ENCODE results near the gene WDR18. TPM values are rescaled to one million over a fixed set of nuclear protein-coding genes. Genes with fewer than 3 reads are reported as not detected.

The WDR18 gene
- polyA plus RNA-seq, 1 of the 3 experiments (the other 2 are of a cell fraction) = 47.9 TPM

DNA sequence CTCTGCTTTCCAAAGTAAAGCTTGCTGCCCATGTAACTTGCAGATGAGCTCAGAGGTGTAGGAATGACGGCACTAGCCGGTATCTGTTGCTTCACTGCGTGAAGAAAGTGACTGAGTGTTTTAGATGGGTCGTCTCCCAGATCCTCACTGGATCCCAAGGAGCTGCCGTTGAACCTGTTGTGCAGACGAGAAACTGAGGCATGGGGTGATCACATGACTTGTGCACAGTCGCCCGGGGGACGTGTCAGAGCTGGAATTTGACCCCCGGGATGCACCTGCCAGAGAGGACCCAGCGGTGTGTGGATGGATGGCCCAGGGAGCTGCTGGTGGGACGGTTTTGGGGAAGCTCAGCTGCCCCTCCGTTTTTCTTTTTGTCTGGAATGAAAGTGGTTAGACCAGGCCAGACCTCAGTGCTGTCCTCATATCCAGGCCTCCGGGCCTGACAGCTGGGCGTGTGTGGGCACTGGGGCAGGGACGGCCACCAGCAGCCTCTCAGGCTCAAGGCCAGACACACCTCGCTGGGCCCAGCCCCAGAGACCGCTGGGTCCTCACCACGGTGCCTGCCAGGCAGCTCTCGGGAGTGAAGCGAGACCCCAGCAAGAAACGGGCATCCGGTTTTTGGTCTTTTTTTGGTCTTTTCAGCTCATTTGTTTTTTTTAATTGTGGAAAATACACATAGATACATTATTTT is 45.8 kb upstream of the WDR18 start:
- H3K4me3 ChIP-seq (ENCODE audit: low read depth in 2 of 2, low read length in 1 of 2) = no peak overlapping the region
- no peaks in the 10 kb centered on the region for H3K9me3 ChIP-seq
- no peak overlapping the region for H3K4me2 ChIP-seq
- H3K27me3 ChIP-seq (ENCODE audit: insufficient read depth) = no peaks in the 10 kb centered on the region
- no peak for DNase-seq
- H3K79me2 ChIP-seq (ENCODE audit: insufficient read depth) = peaks cover 51% of the 10 kb centered on the region
- H3K9me2 ChIP-seq = no peaks in the 10 kb centered on the region
- H3K9ac ChIP-seq = no peak overlapping the region
- H2AFZ ChIP-seq (ENCODE audit: low read depth) = no peak overlapping the region
- H4K20me1 ChIP-seq (ENCODE audit: insufficient read depth) = peaks cover 30% of the 10 kb centered on the region
- H3K27ac ChIP-seq (ENCODE audit: low read depth in 2 of 2, low read length in 1 of 2) = peak overlapping the region in 1 of 2 experiments; percentile 3; a peak in 1 of 4 replicates
- H3K36me3 ChIP-seq (replicated peaks in 1 of 2; ENCODE audit: control insufficient read depth in 1 of 2, insufficient read depth in 2 of 2, low read length in 1 of 2) = no peaks in the 10 kb centered on the region
- WGBS (ENCODE audit: low lambda C conversion rate) = 97% methylated on average over 19 of the region's 23 CpGs
- ChIA-PET POLR2A (no interaction called here), CTCF (interaction anchor here (1.1 to 1.4 kb wide), 3 partner anchors 18 to 82 kb away, joined by 3 to 7 read pairs (median 3); no protein-coding TSS in a partner anchor)
- H3K4me1 ChIP-seq (ENCODE audit: control insufficient read depth in 1 of 2, insufficient read depth in 2 of 2, low read depth in 1 of 2, low read length in 1 of 2) = peaks cover 10 to 59% of the 10 kb centered on the region in 2 experiments; a peak in 3 of 4 replicates
- TF ChIP-seq MXI1 (IDR thresholded peaks at IDR 0.05; ENCODE audit: low read depth, low read length) = no peak
- TF ChIP-seq RCOR1 (IDR thresholded peaks at IDR 0.05; ENCODE audit: low read length) = no peak
- no peak for TF ChIP-seq NRF1 (IDR thresholded peaks at IDR 0.05; ENCODE audit: low read depth, low read length)
- no peak for TF ChIP-seq CHD2 (IDR thresholded peaks at IDR 0.05; ENCODE audit: low read length, partially characterized antibody)
- TF ChIP-seq FOXJ3 (CRISPR knock-in tag; IDR thresholded peaks at IDR 0.05) = no peak
- H3F3A ChIP-seq (replicated peaks; ENCODE audit: insufficient read depth) = peaks cover 13% of the 10 kb centered on the region

DNA sequence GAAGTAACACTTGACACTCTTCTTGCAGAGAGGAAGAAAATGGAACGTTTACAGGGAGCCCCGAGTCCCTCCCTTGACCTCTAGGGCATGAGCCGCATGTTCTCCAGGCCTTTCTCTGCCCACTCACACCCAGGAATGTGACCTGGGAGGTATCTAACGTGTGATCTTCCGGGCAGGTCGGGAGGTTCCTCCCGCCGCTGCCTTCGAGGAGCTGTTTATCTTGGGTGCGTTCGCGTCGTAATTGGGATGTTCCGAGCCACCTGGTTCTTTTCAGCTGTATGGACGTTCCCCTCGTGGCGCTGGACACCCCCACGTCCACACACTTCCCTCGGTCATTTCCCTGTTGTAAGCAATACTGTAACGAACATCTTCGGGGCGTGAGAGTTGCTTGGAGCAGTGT is 44.7 kb upstream of the WDR18 start:
- H3K4me2 ChIP-seq = no peak overlapping the region
- no peaks in the 10 kb centered on the region for H3K9me2 ChIP-seq
- no peak overlapping the region for H3K9ac ChIP-seq
- H3K9me3 ChIP-seq = no peaks in the 10 kb centered on the region
- peaks cover 6 to 55% of the 10 kb centered on the region in 2 experiments; a peak in 3 of 4 replicates for H3K4me1 ChIP-seq (ENCODE audit: control insufficient read depth in 1 of 2, insufficient read depth in 2 of 2, low read depth in 1 of 2, low read length in 1 of 2)
- WGBS (ENCODE audit: low lambda C conversion rate) = 93% methylated on average over 22 of the region's 22 CpGs
- H3K27ac ChIP-seq (ENCODE audit: low read depth in 2 of 2, low read length in 1 of 2) = peak overlapping the region in 1 of 2 experiments; percentile 95; a peak in 2 of 4 replicates
- POLR2A ChIA-PET = interaction anchor here (1.4 kb wide), 1 partner anchor 45 kb away, joined by 5 read pairs; the partner anchor contains the start of gene WDR18
- H4K20me1 ChIP-seq (ENCODE audit: insufficient read depth) = peaks cover 32% of the 10 kb centered on the region
- CTCF ChIA-PET = interaction anchor here (0.6 to 1.4 kb wide), 7 partner anchors 17 to 429 kb away, joined by 3 to 4 read pairs (median 3); partner anchors contain the start of gene WDR18
- TF ChIP-seq TEAD4 (IDR thresholded peaks at IDR 0.05; ENCODE audit: borderline replicate concordance, insufficient read depth) (no peak), TAF1 (IDR thresholded peaks at IDR 0.05; ENCODE audit: borderline replicate concordance, low read depth, low read length) (no peak)
- TF ChIP-seq, protein P1, sequence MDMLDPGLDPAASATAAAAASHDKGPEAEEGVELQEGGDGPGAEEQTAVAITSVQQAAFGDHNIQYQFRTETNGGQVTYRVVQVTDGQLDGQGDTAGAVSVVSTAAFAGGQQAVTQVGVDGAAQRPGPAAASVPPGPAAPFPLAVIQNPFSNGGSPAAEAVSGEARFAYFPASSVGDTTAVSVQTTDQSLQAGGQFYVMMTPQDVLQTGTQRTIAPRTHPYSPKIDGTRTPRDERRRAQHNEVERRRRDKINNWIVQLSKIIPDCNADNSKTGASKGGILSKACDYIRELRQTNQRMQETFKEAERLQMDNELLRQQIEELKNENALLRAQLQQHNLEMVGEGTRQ (IDR thresholded peaks at IDR 0.05; ENCODE audit: borderline replicate concordance, low read depth, low read length) = no peak
- no peak for DNase-seq
- no peaks in the 10 kb centered on the region for H3K27me3 ChIP-seq (ENCODE audit: insufficient read depth)
- H2AFZ ChIP-seq (ENCODE audit: low read depth) = no peak overlapping the region
- H3K36me3 ChIP-seq (replicated peaks in 1 of 2; ENCODE audit: control insufficient read depth in 1 of 2, insufficient read depth in 2 of 2, low read length in 1 of 2) = no peaks in the 10 kb centered on the region
- no peak overlapping the region for H3K4me3 ChIP-seq (ENCODE audit: low read depth in 2 of 2, low read length in 1 of 2)
- H3F3A ChIP-seq (replicated peaks; ENCODE audit: insufficient read depth) = peaks cover 13% of the 10 kb centered on the region
- H3K79me2 ChIP-seq (ENCODE audit: insufficient read depth) = peaks cover 44% of the 10 kb centered on the region; the same call in 1 of the 2 replicates

DNA sequence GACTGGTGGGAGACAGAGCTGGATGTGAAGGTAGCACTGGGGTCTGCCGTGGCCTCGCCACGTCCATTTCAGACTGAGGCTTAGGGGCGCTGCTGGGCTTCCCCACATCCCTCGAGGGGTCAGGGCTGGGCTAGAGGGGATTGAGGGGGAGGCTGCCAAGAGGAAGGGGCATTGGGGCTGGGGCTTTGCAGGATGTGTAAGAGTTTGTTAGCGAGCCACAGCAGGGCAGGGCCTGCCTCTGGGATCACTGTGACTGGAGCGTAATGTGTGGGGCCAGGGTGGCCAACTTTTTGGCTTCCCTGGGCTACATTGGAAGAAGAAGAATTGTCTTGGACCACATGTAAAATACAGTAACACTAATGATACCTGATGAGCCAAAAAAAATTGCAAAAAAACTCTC is 44.2 kb upstream of the WDR18 start:
- Histone ChIP-seq H3K27me3 (ENCODE audit: insufficient read depth) (no peaks in the 10 kb centered on the region), H3F3A (replicated peaks; ENCODE audit: insufficient read depth) (peaks cover 13% of the 10 kb centered on the region), H2AFZ (ENCODE audit: low read depth) (no peak overlapping the region), H3K4me1 (ENCODE audit: control insufficient read depth in 1 of 2, insufficient read depth in 2 of 2, low read depth in 1 of 2, low read length in 1 of 2) (peaks cover 6 to 56% of the 10 kb centered on the region in 2 experiments; a peak in 3 of 4 replicates), H3K79me2 (ENCODE audit: insufficient read depth) (peaks cover 43% of the 10 kb centered on the region; the same call in 1 of the 2 replicates), H3K9me2 (no peaks in the 10 kb centered on the region), H3K27ac (ENCODE audit: low read depth in 2 of 2, low read length in 1 of 2) (peak overlapping the region; percentile 69 to 95), H4K20me1 (ENCODE audit: insufficient read depth) (peaks cover 36% of the 10 kb centered on the region), H3K4me3 (ENCODE audit: low read depth in 2 of 2, low read length in 1 of 2) (no peak overlapping the region), H3K9ac (no peak overlapping the region), H3K4me2 (peak overlapping the region; percentile 88), H3K9me3 (no peaks in the 10 kb centered on the region), H3K36me3 (replicated peaks in 1 of 2; ENCODE audit: control insufficient read depth in 1 of 2, insufficient read depth in 2 of 2, low read length in 1 of 2) (no peaks in the 10 kb centered on the region)
- WGBS (ENCODE audit: low lambda C conversion rate) = 95% methylated on average over 7 of the region's 7 CpGs
- no peak for DNase-seq
- ChIA-PET CTCF (interaction anchor here (1.1 to 1.4 kb wide), 5 partner anchors 18 to 430 kb away, joined by 3 to 4 read pairs (median 3); partner anchors contain the start of gene WDR18), POLR2A (interaction anchor here (1.4 kb wide), 1 partner anchor 44 kb away, joined by 5 read pairs; the partner anchor contains the start of gene WDR18)
- TF ChIP-seq MEF2A (IDR thresholded peaks at IDR 0.05; ENCODE audit: borderline replicate concordance, low read depth) (no peak), JUND (IDR thresholded peaks at IDR 0.05) (no peak), RAD21 (IDR thresholded peaks at IDR 0.05; ENCODE audit: low read length) (no peak), YY1 (IDR thresholded peaks at IDR 0.05; ENCODE audit: low read depth) (no peak), EZH2phosphoT487 (IDR thresholded peaks at IDR 0.05; ENCODE audit: borderline replicate concordance, low read depth) (no peak), TEAD4 (IDR thresholded peaks at IDR 0.05; ENCODE audit: borderline replicate concordance, insufficient read depth) (no peak), SIN3A (IDR thresholded peaks at IDR 0.05; ENCODE audit: borderline replicate concordance, low read depth, low read length) (no peak), FOSL2 (IDR thresholded peaks at IDR 0.05; ENCODE audit: borderline replicate concordance, low read depth) (no peak), NFIC (IDR thresholded peaks at IDR 0.05; ENCODE audit: borderline replicate concordance) (no peak), FOXM1 (IDR thresholded peaks at IDR 0.05; ENCODE audit: low read depth) (no peak)
- TF ChIP-seq, protein P2, sequence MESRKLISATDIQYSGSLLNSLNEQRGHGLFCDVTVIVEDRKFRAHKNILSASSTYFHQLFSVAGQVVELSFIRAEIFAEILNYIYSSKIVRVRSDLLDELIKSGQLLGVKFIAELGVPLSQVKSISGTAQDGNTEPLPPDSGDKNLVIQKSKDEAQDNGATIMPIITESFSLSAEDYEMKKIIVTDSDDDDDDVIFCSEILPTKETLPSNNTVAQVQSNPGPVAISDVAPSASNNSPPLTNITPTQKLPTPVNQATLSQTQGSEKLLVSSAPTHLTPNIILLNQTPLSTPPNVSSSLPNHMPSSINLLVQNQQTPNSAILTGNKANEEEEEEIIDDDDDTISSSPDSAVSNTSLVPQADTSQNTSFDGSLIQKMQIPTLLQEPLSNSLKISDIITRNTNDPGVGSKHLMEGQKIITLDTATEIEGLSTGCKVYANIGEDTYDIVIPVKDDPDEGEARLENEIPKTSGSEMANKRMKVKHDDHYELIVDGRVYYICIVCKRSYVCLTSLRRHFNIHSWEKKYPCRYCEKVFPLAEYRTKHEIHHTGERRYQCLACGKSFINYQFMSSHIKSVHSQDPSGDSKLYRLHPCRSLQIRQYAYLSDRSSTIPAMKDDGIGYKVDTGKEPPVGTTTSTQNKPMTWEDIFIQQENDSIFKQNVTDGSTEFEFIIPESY (IDR thresholded peaks at IDR 0.05; ENCODE audit: borderline replicate concordance, low read depth) = no peak

Data from SK-N-SH (cell line).